H9 (cell line): ENCODE data around the gene C1orf159. TPM values are rescaled to one million over a fixed set of nuclear protein-coding genes. Genes with fewer than 3 reads are reported as not detected.

Experiments used
- DNase-seq: peaks from one replicate; pipeline ENCODE4 v3.0.0-alpha.2; 2017
- H2AFZ ChIP-seq: one replicate; pipeline ENCODE4 v1.6.1; 2013; ENCODE audit warnings: mild to moderate bottlenecking, low read length, control low read depth, moderate library complexity
- H2AK5ac ChIP-seq: 2 replicates; pipeline ENCODE4 v1.6.1; 2013; ENCODE audit warnings: low read length, control low read depth, mixed read lengths; ENCODE audit not compliant: insufficient read length
- H2BK120ac ChIP-seq: one replicate; pipeline ENCODE4 v1.6.1; 2013; ENCODE audit warnings: low read depth, mild to moderate bottlenecking, low read length, control low read depth, inconsistent platforms; ENCODE audit not compliant: poor library complexity, severe bottlenecking
- H2BK12ac ChIP-seq: 2 replicates; pipeline ENCODE4 v1.6.1; 2013; ENCODE audit warnings: low read length, control low read depth, mixed read lengths, low read depth; ENCODE audit not compliant: insufficient read length
- H2BK15ac ChIP-seq: 2 replicates; pipeline ENCODE4 v1.6.1; 2013; ENCODE audit warnings: low read depth, low read length, control low read depth
- H2BK20ac ChIP-seq: one replicate; pipeline ENCODE4 v1.6.1; 2013; ENCODE audit warnings: low read depth, mild to moderate bottlenecking, low read length, control low read depth, inconsistent platforms; ENCODE audit not compliant: poor library complexity, severe bottlenecking
- H2BK5ac ChIP-seq: 2 replicates; pipeline ENCODE4 v1.6.1; 2013; ENCODE audit warnings: low read length, control low read depth, mixed read lengths; ENCODE audit not compliant: insufficient read length
- H3K14ac ChIP-seq: 2 replicates; pipeline ENCODE4 v1.6.1; 2013; ENCODE audit warnings: low read length, control low read depth; ENCODE audit not compliant: insufficient read depth
- H3K18ac ChIP-seq: 2 replicates; pipeline ENCODE4 v1.6.1; 2013; ENCODE audit warnings: low read depth, mild to moderate bottlenecking, mixed read lengths, low read length, control low read depth; ENCODE audit not compliant: insufficient read length
- H3K23ac ChIP-seq: 2 replicates; pipeline ENCODE4 v1.6.1; 2013; ENCODE audit warnings: low read length, control low read depth, mixed read lengths, low read depth; ENCODE audit not compliant: insufficient read length
- H3K23me2 ChIP-seq: 2 replicates; pipeline ENCODE4 v1.6.1; 2013; ENCODE audit warnings: low read depth, mild to moderate bottlenecking, mixed read lengths, low read length, control low read depth; ENCODE audit not compliant: insufficient read length, poor library complexity, severe bottlenecking
- H3K27ac ChIP-seq: 2 replicates; pipeline ENCODE4 v1.5.1; 2013; ENCODE audit warnings: low read length, control low read depth, mixed read lengths, low read depth; ENCODE audit not compliant: insufficient read length
- H3K27me3 ChIP-seq: 2 replicates; pipeline ENCODE4 v1.6.1; 2013; ENCODE audit warnings: low read length, control low read depth, inconsistent platforms; ENCODE audit not compliant: insufficient read depth
- H3K4ac ChIP-seq: 2 replicates; pipeline ENCODE4 v1.6.1; 2013; ENCODE audit warnings: low read depth, mild to moderate bottlenecking, control low read depth, inconsistent platforms, low read length, moderate library complexity
- H3K4me1 ChIP-seq: 2 replicates; pipeline ENCODE4 v1.6.1; 2013; ENCODE audit warnings: low read length, control low read depth, inconsistent platforms; ENCODE audit not compliant: insufficient read depth
- H3K4me2 ChIP-seq: 2 replicates; pipeline ENCODE4 v1.6.1; 2013; ENCODE audit warnings: low read length, control low read depth, mixed read lengths; ENCODE audit not compliant: insufficient read length, insufficient read depth
- H3K56ac ChIP-seq: 2 replicates; pipeline ENCODE4 v1.6.1; 2013; ENCODE audit warnings: low read depth, mild to moderate bottlenecking, mixed read lengths, low read length, control low read depth; ENCODE audit not compliant: insufficient read length
- H3K79me1 ChIP-seq: 2 replicates; pipeline ENCODE4 v1.6.1; 2013; ENCODE audit warnings: low read depth, mild to moderate bottlenecking, moderate library complexity, low read length, control low read depth, inconsistent platforms; ENCODE audit not compliant: insufficient read depth, poor library complexity, severe bottlenecking
- H3K79me2 ChIP-seq: 2 replicates; pipeline ENCODE4 v1.6.1; 2013; ENCODE audit warnings: low read length, control low read depth, inconsistent platforms; ENCODE audit not compliant: insufficient read depth
- H3K9ac ChIP-seq: 2 replicates; pipeline ENCODE4 v1.6.1; 2013; ENCODE audit warnings: low read length, control low read depth, mixed read lengths; ENCODE audit not compliant: insufficient read length; ENCODE audit errors: extremely low read depth
- H3K9me3 ChIP-seq: one replicate; pipeline ENCODE4 v1.6.1; 2013; ENCODE audit warnings: low read depth, low read length, inconsistent platforms; ENCODE audit not compliant: control insufficient read depth
- H3T11ph ChIP-seq: one replicate; pipeline ENCODE4 v1.6.1; 2013; ENCODE audit warnings: mild to moderate bottlenecking, low read length, control low read depth, inconsistent platforms
- H4K20me1 ChIP-seq: one replicate; pipeline ENCODE4 v1.6.1; 2013; ENCODE audit not compliant: control insufficient read depth, insufficient read length, insufficient read depth
- H4K5ac ChIP-seq: 2 replicates; pipeline ENCODE4 v1.6.1; 2013; ENCODE audit warnings: low read depth, mild to moderate bottlenecking, mixed read lengths, low read length, control low read depth; ENCODE audit not compliant: insufficient read length
- H4K8ac ChIP-seq: replicated peaks from 2 replicates; pipeline ENCODE4 v1.6.1; 2013; ENCODE audit warnings: low read length, control low read depth, mixed read lengths, low read depth; ENCODE audit not compliant: insufficient read length
- H4K91ac ChIP-seq: 2 replicates; pipeline ENCODE4 v1.6.1; 2013; ENCODE audit warnings: low read depth, mild to moderate bottlenecking, moderate library complexity, mixed read lengths, low read length, control low read depth; ENCODE audit not compliant: insufficient read length
- H3K27ac Mint-ChIP-seq, 3 experiments: 2 replicates in 2 of 3; 3 replicates in 1 of 3; pipeline ENCODE4 v1.8.0; 2020 to 2021; ENCODE audit warnings: mixed read lengths in 3 of 3, mild to moderate bottlenecking in 1 of 3, moderate library complexity in 1 of 3
- H3K27me3 Mint-ChIP-seq: 2 replicates; pipeline ENCODE4 v1.8.0; 2021; ENCODE audit warnings: low read depth, mild to moderate bottlenecking, moderate library complexity, mixed read lengths
- H3K36me3 Mint-ChIP-seq, 3 experiments: 2 replicates in 2 of 3; 3 replicates in 1 of 3; pipeline ENCODE4 v1.8.0; 2020 to 2021; ENCODE audit warnings: low read depth in 3 of 3, mixed read lengths in 3 of 3; ENCODE audit not compliant: insufficient read depth in 1 of 3
- H3K4me1 Mint-ChIP-seq, 2 experiments: 2 replicates each; pipeline ENCODE4 v1.8.0; 2020; ENCODE audit warnings: mixed read lengths in 2 of 2
- H3K4me3 Mint-ChIP-seq, 2 experiments: 2 replicates in 1 of 2; 3 replicates in 1 of 2; pipeline ENCODE4 v1.8.0; 2020 to 2021; ENCODE audit warnings: mild to moderate bottlenecking in 2 of 2, mixed read lengths in 2 of 2, moderate library complexity in 1 of 2
- H3K9me3 Mint-ChIP-seq, 2 experiments: 2 replicates in 1 of 2; 3 replicates in 1 of 2; pipeline ENCODE4 v1.8.0; 2020; ENCODE audit warnings: mild to moderate bottlenecking in 2 of 2, mixed read lengths in 2 of 2, moderate library complexity in 1 of 2
- CTCF ChIP-seq: fragments of 200-600 bp; sonication (generic); conservative IDR thresholded peaks from 3 replicates; pipeline ENCODE4 v1.8.0; 2021; ENCODE audit warnings: antibody characterized with exemption, mild to moderate bottlenecking
- whole genome bisulfite sequencing: extraction: QIAGEN DNeasy Blood & Tissue Kit; methylation state at CpG from one replicate; pipeline ENCODE4 v1.1.7; 2013; ENCODE audit warnings: missing lambda C conversion rate, low lambda C conversion rate, mixed read lengths; ENCODE audit not compliant: insufficient read length; ENCODE audit errors: extremely low coverage; 5-methylcytosine and 5-hydroxymethylcytosine counted together
- total RNA-seq: library from RNA; stranded (reverse); gene quantifications from 2 replicates; pipeline ENCODE4 v1.2.1, GENCODE V29; 2021

Gene C1orf159
- total RNA-seq, 1 experiment from 2014 or later, result 12.3 TPM

GRCh38 chr1:1135339-1136136 lies 19.6 kb upstream of the C1orf159 start:
- Mint-ChIP-seq H3K4me1 (peaks cover 8 to 15% of the 10 kb centered on the region in 2 experiments; a peak in 3 of 4 replicates), H3K27me3 (peaks cover 19% of the 10 kb centered on the region), H3K36me3 (no peaks in the 10 kb centered on the region), H3K27ac (no peak overlapping the region), H3K4me3 (no peak overlapping the region), H3K9me3 (no peaks in the 10 kb centered on the region; a peak in 1 of 5 replicates)
- Histone ChIP-seq H2AFZ (no peak overlapping the region), H3K4ac (no peak overlapping the region), H3K4me2 (no peak overlapping the region), H4K91ac (no peak overlapping the region), H2BK15ac (no peak overlapping the region), H2BK5ac (no peak overlapping the region), H3K23me2 (no peaks in the 10 kb centered on the region), H2BK12ac (no peak overlapping the region), H4K8ac (no peak overlapping the region), H3K9ac (no peak overlapping the region), H2BK120ac (no peak overlapping the region), H3K14ac (no peak overlapping the region), H3K79me1 (no peaks in the 10 kb centered on the region), H3K4me1 (no peaks in the 10 kb centered on the region; the same call in 1 of the 2 replicates), H4K20me1 (no peaks in the 10 kb centered on the region), H4K5ac (no peak overlapping the region), H3K9me3 (no peaks in the 10 kb centered on the region), H2BK20ac (no peak overlapping the region), H3T11ph (no peak overlapping the region), H3K27me3 (no peaks in the 10 kb centered on the region), H3K79me2 (no peaks in the 10 kb centered on the region), H2AK5ac (no peak overlapping the region), H3K56ac (no peak overlapping the region), H3K18ac (no peak overlapping the region), H3K23ac (no peak overlapping the region), H3K27ac (no peak overlapping the region)
- WGBS, result no CpG with 5 or more reads among the region's 20 CpGs
- TF ChIP-seq CTCF, result no peak
- no peak for DNase-seq
